GM19397 (cell line): ENCODE measurements around the gene OR4C45.
"Not testable (repeated sequence)": the region's sequence is repeated elsewhere in the genome, so short reads cannot be mapped to it uniquely, and the experiment has no call there.

Source experiments
- ATAC-seq: cut with Tn5 transposase; IDR thresholded peaks from one replicate; pipeline ENCODE4 v1.9.1; 2021; ENCODE audit warnings: mild to moderate bottlenecking, moderate library complexity; ENCODE audit not compliant: unreplicated experiment

OR4C45 gene

DNA sequence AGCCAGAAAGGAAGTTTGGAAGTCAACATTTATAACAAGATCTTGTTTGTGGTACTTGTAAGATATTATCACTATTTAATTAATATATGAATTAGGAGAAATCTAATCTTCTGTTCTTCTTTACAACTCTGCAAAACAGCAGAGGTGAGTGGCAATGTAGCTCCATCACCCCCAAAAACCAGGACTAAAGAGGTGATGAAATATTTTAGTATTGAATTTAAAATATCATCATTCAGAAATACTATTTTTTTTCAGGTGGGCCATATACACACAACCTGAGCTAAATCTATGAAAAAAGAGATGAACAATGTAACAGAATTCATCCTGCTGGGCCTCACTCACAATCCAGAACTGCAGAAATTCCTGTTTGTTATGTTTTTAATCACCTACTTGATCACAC lies at the start of gene OR4C45:
Gene OR4C45 (plus strand): TSS at position 301 of the 400 bp plus-strand sequence.
- no peak for ATAC-seq

DNA sequence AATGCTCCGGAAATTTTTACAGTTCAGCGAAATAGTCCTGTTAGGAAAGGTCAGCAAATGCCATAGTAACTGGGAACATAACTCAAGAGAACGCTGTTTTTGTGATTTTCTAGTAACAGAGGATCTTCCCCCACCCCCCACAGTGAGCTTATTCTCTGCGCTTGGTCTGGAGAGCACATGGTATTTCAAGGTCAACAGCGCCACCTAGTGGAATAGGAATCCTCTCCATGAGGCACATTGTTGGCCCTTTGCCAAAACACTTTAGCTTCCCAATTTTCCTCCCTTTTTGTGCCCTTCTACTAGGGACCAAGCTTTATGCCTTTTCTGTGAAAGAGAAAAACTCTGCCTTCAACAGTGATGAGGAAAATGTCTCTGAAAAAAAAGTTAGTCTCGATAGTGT lies 37.1 kb upstream of the OR4C45 start:
- no peak for ATAC-seq

DNA sequence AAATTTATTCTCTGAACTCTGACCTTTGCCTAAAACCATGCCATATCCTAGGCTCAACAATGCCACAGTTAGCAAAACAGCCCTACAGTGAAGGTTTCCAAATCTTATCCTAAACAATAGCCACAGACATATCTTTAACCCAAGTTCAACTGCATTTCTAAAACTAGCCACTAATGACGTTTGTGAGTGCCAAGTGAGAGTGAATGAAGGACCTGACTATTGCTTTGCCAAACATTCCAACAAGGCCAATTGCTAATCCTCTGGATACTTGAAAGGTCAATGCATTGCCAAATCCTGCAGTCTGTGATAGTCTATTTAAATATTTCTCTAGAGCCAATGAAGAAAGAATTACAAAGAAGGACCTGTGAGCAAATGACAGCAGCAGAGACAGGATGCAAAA lies 2.5 kb upstream of the OR4C45 start:
- no peak for ATAC-seq

DNA sequence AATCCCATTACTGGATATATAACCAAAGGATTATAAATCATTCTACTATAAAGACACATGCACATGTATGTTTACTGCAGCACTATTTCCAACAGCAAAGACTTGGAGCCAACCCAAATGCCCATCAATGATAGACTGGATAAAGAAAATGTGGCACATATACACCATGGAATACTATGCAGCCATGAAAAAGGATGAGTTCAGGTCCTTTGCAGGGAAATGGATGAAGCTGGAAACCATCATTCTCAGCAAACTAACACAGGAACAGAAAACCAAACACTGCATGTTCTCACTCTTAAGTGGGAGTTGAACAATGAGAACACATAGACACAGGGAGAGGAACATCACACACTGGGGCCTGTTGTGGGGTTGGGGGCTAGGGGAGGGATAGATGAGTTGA lies 3.6 kb downstream of the OR4C45 start:
- ATAC-seq = not testable (repeated sequence)

DNA sequence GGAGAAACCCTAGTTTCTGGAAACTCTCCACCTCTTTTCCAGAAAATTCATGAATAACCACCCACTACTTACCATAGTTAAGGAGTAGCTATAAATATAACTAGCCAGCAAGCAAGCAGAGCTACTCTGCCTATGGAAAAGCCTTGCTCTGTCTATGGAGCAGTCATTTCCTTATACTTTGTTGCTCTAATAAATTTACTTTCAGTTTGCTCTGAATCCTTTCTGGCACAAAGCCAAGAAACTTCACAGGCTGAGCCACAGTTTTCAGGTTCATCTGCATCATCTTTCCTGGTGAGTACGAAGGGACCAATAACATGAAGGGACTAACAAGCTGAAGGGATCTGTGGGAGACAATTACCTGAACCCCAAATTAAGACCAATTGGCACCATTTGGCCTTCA lies 4.6 kb downstream of the OR4C45 start:
- ATAC-seq = no peak

DNA sequence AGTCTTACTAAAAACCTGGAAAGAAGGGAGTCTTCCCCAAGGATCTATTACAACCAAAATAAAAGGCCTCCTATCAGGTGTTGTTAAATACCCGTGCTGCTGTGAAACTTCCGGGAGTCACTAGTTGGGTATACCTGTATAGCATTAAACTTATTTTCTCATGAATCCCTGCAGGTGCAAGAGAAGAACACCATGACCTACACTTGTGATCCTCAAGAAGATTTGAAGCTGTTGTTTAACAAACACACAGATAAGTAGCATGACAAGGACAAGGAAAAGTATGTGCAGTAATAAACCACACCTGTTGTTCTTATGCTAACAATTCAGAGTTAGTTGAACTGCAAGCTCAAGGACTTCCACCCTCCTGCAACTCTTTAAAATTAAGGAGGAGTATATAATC lies 12.0 kb downstream of the OR4C45 start:
- no peak for ATAC-seq

DNA sequence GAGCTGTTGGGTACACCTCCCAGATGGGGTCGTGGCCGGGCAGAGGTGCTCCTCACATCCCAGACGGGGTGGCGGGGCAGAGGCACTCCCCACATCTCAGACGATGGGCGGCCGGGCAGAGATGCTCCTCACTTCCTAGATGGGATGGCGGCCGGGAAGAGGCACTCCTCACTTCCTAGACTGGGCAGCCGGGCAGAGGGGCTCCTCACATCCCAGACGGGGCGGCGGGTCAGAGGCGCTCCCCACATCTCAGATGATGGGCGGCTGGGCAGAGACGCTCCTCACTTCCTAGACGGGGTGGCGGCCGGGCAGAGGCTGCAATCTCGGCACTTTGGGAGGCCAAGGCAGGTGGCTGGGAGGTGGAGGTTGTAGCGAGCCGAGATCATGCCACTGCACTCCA lies 30.4 kb downstream of the OR4C45 start:
- ATAC-seq = not testable (repeated sequence)

DNA sequence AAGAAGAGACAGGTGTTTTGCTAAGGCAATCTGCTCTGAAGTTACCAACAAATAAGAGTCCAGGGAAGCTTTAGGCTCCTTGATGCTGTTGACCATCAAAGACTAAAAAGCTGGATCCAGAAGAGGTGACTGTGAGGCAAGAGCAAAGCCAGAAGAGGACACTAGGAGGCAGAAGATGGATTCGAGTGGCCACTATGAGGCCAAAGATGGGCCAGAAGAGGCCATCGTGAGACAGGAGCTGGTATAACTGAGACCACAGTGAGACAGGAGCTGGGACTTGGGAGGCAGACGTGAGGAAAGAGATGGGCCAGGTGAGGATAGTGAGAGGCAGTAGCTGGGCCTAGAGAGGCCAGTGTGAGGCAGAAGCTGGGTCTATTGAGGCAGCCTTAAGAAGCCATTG lies 37.7 kb downstream of the OR4C45 start:
- no peak for ATAC-seq

DNA sequence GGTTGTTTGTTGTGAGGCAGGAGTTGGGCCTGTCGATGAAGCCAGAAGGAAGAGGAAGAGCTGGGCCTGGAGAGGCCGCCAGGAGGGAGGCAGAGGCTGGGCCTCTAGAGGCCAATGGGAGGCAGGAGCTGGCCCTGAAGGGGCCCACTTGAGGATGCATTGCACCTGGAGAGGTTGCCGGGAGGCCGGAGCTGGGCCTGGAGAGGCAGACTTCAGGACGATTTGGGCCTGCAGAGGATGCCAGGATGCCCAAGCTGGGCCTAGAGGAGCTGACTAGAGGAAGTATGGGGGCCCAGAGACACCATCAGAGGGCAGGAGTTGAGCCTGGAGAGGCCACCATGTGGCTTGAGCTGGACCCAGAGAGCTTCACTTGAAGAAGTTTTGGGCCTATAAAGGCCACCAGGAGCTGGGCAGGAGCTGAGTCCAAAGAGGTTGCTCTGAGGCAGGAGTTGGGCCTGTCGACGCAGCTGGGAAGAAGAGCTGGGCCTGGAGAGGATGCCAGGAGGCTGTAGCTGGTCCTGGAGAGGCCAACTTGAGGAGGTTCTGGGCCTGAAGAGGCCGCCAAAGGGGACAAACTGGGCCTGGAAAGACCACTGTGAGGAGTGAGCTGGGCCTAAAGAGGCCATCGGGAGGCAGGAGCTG lies 39.0 kb downstream of the OR4C45 start:
- no peak for ATAC-seq

DNA sequence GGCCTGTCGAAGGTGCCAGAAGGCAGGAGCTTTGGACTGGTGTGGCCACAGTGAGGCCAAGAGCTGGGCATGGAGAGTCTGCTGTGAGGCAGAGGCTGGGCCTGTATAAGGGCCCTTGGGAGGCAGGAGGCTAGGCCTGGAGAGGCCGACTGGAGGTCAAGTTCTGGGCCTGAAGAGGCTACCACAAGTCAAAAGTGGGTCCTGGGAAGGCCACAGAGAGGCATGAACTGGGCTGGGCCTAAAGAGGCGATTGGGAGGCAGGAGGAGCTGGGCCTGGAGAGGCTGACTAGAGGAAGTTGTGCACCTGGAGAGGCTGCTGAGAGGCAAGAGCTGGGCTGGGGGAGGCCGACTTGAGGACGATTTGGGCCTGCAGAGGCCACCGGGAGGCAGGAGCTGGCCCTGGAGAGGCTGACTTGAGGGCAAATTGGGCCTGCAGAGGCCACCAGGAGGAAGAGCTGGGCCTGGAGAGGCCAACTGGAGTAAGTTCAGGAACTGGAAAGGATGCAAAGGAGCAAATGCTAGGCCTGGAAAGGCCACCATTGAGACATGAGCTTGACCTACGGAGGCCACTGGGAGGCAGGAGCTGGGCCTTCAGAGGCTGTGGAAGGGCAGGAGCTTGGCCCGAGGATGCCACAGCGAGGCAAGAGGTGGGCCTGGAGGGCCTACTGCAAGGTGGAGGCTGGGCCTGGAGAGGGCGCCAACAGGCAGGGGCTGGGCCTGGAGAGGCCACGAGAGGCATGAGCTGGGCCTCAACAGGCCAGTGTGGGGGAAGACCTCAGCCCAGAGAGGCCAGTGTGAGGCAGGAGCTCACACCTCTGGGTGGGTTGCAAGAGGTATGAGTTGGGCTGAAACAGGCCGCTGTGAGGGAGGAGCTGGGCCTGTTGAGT lies 39.8 kb downstream of the OR4C45 start:
- ATAC-seq = no peak

DNA sequence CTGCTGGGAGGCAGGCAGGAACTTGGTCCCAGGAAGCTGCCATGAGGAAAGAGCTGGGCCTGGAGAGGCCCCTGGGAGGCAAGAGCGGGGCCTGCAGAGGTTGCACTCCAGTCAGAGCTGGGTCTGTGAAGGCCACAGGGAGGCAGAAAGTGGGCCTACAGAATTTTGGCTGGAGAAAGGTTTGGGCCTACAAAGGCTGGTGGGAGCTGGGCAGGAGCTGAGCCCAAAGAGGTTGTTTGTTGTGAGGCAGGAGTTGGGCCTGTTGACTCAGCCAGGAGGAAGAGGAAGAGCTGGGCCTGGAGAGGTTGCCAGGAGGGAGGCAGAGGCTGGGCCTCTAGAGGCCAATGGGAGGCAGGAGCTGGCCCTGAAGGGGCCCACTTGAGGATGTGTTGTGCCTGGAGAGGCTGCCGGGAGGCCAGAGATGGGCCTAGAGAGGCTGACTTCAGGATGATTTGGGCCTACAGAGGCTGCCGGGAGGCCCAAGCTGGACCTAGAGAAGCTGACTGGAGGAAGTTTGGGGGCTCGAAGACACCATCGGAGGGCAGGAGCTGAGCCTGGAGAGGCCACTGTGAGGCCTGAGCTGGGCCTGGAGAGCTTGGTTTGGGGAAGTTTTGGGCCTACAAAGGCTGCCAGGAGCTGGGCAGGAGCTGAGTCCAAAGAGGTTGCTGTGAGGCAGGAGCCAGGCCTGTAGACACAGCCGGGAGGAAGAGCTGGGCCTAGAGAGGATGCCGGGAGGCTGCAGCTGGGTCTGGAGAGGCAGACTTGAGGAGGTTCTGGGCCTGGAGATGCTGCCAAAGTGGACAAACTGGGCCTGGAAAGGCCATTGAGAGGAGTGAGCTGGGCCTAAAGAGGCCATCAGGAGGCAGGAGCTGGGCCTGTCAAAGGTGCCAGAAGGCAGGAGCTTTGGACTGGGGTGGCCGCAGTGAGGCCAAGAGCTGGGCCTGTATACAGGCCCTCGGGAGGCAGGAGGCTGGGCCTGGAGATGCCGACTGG lies 40.7 kb downstream of the OR4C45 start:
- no peak for ATAC-seq

DNA sequence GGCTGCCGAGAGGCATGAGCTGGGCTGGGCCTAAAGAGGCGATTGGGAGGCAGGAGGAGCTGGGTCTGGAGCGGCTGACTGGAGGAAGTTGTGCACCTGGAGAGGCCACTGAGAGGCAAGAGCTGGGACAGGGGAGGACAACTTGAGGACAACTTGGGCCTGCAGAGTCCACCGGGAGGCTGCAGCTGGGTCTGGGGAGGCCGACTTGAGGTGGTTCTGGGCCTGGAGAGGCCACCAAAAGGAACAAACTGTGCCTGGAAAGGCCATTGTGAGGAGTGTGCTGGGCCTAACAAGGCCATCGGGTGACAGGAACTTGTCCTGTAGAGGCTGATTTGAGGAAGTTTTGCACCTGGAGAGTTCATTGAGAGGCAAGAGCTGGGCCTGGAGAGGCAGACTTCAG lies 41.5 kb downstream of the OR4C45 start:
- no peak for ATAC-seq

DNA sequence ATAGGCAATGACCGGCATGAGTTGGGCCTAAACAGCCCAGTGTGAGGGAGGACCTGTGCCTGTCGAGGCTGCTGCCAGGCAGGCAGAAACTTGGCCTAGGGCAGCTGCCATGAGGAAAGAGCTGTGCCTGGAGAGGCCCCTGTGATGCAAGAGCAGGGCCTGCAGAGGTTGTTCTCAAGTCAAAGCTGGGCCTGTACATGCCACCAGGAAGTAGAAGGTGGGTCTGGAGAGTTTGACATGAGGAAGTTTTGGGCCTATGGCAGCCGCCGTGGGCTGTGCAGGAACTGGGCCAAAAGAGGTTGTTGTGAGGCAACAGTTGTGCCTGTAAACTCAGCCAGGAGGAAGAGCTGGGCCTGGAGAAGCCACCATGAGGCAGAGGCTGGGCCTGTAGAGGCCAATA lies 43.2 kb downstream of the OR4C45 start:
- no peak for ATAC-seq

DNA sequence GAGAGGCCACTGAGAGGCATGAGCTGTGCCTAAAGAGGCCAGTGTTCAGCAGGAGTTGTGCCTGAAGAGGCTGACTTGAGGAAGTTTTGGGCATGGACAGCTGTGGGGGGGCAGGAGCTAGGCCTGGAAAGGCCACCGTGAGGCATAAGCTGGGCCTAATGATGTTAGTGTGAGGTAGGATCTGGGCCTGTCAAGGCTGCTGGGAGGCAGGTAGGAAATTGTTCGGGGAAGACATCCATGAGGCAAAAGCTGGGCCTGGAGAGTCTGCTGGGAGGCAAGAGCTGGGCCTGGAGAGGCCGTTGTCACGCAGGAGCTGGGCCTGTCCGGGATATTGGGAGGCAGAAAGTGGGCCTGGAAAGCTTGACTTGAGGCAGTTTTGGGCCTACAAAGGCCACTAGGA lies 44.9 kb downstream of the OR4C45 start:
- ATAC-seq = no peak

DNA sequence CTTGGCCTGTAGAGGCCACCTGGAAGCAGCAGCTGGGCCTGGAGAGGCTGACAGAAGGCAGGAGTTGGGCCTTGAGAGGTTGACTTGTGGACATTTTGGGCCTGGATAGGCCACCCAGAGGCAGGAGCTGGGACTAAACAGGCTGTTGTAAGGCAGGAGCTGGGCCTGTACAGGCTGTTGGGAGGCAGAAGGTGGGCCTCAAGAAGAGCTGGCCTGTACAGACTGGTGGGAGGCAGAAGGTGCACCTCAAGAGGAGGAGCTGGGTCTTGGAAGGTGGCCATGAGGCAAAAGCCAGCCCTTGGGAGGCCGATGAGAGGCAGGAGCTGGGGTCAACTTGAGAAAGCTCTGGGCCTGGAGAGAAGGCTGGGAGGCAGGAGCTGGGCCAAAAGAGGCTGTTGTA lies 45.3 kb downstream of the OR4C45 start:
- ATAC-seq = no peak

DNA sequence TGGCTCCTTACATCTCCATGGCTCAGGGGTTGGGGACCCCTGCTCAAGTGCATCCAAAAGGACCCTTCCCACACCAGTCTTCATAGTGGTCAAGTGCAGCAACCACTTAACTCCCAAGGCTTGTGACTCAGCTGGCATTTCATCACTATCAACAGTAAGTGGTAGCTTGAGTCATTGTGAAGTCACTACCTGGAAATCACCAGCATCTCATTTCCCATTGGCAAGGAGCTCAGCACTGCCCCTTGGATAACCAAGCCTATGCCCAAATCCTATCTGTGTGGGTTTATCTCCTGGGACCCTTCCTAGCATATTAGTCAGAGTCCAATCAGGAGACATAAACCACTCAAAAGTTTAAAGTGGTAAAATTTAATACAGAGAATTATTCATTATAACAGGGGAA lies 46.3 kb downstream of the OR4C45 start:
- not testable (repeated sequence) for ATAC-seq

DNA sequence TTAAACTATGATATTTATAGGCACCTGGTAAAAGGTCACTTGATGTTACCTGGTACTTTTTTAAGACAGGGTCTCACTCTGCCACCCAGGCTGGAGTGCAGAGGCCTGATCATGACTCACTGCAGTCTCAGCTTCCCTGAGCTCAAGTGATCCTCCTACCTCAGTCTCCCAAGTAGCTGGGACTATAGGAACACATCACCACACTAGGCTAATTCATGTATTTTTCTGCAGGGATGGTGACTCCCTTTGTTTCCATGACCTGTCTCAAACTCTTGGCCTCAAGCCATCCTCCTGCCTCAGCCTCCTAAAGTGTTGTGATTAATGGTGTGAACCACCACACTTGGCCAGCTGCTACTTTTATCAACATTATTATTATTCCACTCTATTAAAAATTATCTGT lies 47.6 kb downstream of the OR4C45 start:
- ATAC-seq = no peak
